Neuronal stem cell (in vitro differentiated cells): ENCODE results near the gene LHX4.

Source experiments
- DNase-seq: peaks from one replicate; pipeline ENCODE4 v3.0.0-alpha.2; 2013; ENCODE audit warnings: low spot score
- H2AFZ ChIP-seq: one replicate; pipeline ENCODE4 v1.6.1; 2013; ENCODE audit warnings: mild to moderate bottlenecking, low read length, inconsistent platforms
- H2AK5ac ChIP-seq: 2 replicates; pipeline ENCODE4 v1.6.1; 2013; ENCODE audit warnings: low read depth, mild to moderate bottlenecking, inconsistent platforms, low read length, moderate library complexity, mixed read lengths
- H2BK120ac ChIP-seq: 2 replicates; pipeline ENCODE4 v1.6.1; 2013; ENCODE audit warnings: low read depth, mild to moderate bottlenecking, inconsistent platforms, low read length, moderate library complexity, mixed read lengths
- H2BK12ac ChIP-seq: one replicate; pipeline ENCODE4 v1.6.1; 2013; ENCODE audit warnings: low read length, inconsistent platforms
- H2BK15ac ChIP-seq: 2 replicates; pipeline ENCODE4 v1.6.1; 2013; ENCODE audit warnings: mild to moderate bottlenecking, low read length, inconsistent platforms, mixed read lengths
- H2BK5ac ChIP-seq: one replicate; pipeline ENCODE4 v1.6.1; 2013; ENCODE audit warnings: inconsistent platforms, mild to moderate bottlenecking, low read length, moderate library complexity
- H3K14ac ChIP-seq: one replicate; pipeline ENCODE4 v1.6.1; 2013; ENCODE audit warnings: low read length, inconsistent platforms
- H3K18ac ChIP-seq: 2 replicates; pipeline ENCODE4 v1.6.1; 2013; ENCODE audit warnings: low read length, inconsistent platforms
- H3K23ac ChIP-seq: 2 replicates; pipeline ENCODE4 v1.6.1; 2013; ENCODE audit warnings: low read depth, mild to moderate bottlenecking, mixed read lengths, low read length, inconsistent platforms; ENCODE audit not compliant: poor library complexity
- H3K27ac ChIP-seq: replicated peaks from 3 replicates; pipeline ENCODE4 v1.5.1; 2013; ENCODE audit warnings: low read length, inconsistent platforms
- H3K27me3 ChIP-seq, 3 experiments: 2 replicates each; pipeline ENCODE4 v1.6.1; 2013; ENCODE audit warnings: low read length in 3 of 3, mild to moderate bottlenecking in 2 of 3, inconsistent platforms in 1 of 3, low read depth in 1 of 3, mixed read lengths in 1 of 3, moderate library complexity in 1 of 3; ENCODE audit not compliant: control insufficient read depth in 3 of 3, insufficient read depth in 3 of 3
- H3K36me3 ChIP-seq, 2 donors: replicated peaks in 1 of 2; 2 replicates each; pipeline ENCODE4 v1.6.1; 2013; ENCODE audit warnings: low read length in 2 of 2; ENCODE audit not compliant: control insufficient read depth in 2 of 2, insufficient read depth in 2 of 2
- H3K4ac ChIP-seq: 2 replicates; pipeline ENCODE4 v1.6.1; 2013; ENCODE audit warnings: inconsistent platforms, mild to moderate bottlenecking, low read length, moderate library complexity
- H3K4me1 ChIP-seq, 2 donors: 1 replicate in 1 of 2; 2 replicates in 1 of 2; pipeline ENCODE4 v1.6.1; 2013; ENCODE audit warnings: low read length in 2 of 2, low read depth in 1 of 2; ENCODE audit not compliant: control insufficient read depth in 2 of 2, insufficient read depth in 1 of 2
- H3K4me2 ChIP-seq: one replicate; pipeline ENCODE4 v1.6.1; 2013; ENCODE audit warnings: mild to moderate bottlenecking, low read length, inconsistent platforms; ENCODE audit not compliant: insufficient read depth, poor library complexity, severe bottlenecking
- H3K4me3 ChIP-seq, 2 donors: 2 replicates each; pipeline ENCODE4 v1.5.1; 2013; ENCODE audit warnings: low read length in 2 of 2, mild to moderate bottlenecking in 2 of 2, inconsistent platforms in 1 of 2, moderate library complexity in 1 of 2
- H3K79me1 ChIP-seq: one replicate; pipeline ENCODE4 v1.6.1; 2013; ENCODE audit warnings: low read depth, mild to moderate bottlenecking, inconsistent platforms, low read length, moderate library complexity
- H3K9ac ChIP-seq: one replicate; pipeline ENCODE4 v1.6.1; 2013; ENCODE audit warnings: mild to moderate bottlenecking, low read depth, low read length, inconsistent platforms; ENCODE audit not compliant: poor library complexity
- H3K9me3 ChIP-seq, 2 donors: replicated peaks in 1 of 2; 2 replicates each; pipeline versions ENCODE3 to v1.6.1; 2013; ENCODE audit warnings: low read length in 2 of 2, mild to moderate bottlenecking in 2 of 2, inconsistent platforms in 1 of 2, low read depth in 1 of 2, mixed read lengths in 1 of 2, moderate library complexity in 1 of 2; ENCODE audit not compliant: control insufficient read depth in 2 of 2, insufficient read depth in 1 of 2
- H4K8ac ChIP-seq: one replicate; pipeline ENCODE4 v1.6.1; 2013; ENCODE audit warnings: low read depth, mild to moderate bottlenecking, inconsistent platforms, low read length, moderate library complexity
- H4K91ac ChIP-seq: one replicate; pipeline ENCODE4 v1.6.1; 2013; ENCODE audit warnings: low read length, low read depth, mild to moderate bottlenecking, inconsistent platforms; ENCODE audit not compliant: poor library complexity
- WGBS, 2 donors: extraction: QIAGEN DNeasy Blood & Tissue Kit; methylation state at CpG; one replicate each; pipeline ENCODE4 v1.1.7; 2013; ENCODE audit warnings: missing lambda C conversion rate in 2 of 2, mixed read lengths in 1 of 2; ENCODE audit not compliant: insufficient read length in 2 of 2, insufficient replicate concordance in 1 of 2; ENCODE audit errors: extremely low coverage in 2 of 2; 5-methylcytosine and 5-hydroxymethylcytosine counted together

Gene LHX4

DNA sequence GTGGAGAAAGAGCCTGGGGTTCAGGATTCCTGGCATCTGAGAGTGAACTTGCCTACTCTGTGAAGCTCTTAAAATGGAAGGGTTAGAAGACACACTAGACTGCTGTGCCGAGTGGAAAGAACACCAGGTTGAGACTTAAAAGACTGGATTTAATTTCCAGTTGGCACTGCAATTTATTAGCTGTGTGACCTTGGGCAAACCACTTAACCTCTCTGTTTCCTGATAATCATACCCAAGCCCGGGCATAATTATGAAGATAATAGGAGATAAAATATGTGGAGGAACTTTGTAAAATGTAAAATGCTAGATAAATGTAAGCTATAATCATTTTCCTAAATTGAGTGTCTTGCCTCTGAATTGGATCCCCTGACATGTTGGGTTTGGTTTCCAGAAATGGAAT lies 4.7 kb upstream of the LHX4 start:
- Histone ChIP-seq H3K27me3 (peaks cover 10 to 86% (median 23%) of the 10 kb centered on the region in 3 experiments), H2AK5ac (no peak overlapping the region), H3K9me3 (peaks cover 0 to 5% of the 10 kb centered on the region in 2 donors), H4K8ac (no peak overlapping the region), H2BK120ac (no peak overlapping the region), H3K4ac (no peak overlapping the region), H2BK12ac (no peak overlapping the region), H2AFZ (no peak overlapping the region), H3K23ac (no peak overlapping the region), H4K91ac (no peak overlapping the region), H2BK15ac (no peak overlapping the region), H3K14ac (no peak overlapping the region), H3K18ac (no peak overlapping the region), H3K9ac (no peak overlapping the region), H3K79me1 (no peaks in the 10 kb centered on the region), H3K4me1 (peaks cover 0 to 4% of the 10 kb centered on the region in 2 donors), H3K4me3 (no peak overlapping the region), H3K36me3 (no peaks in the 10 kb centered on the region), H3K27ac (no peak overlapping the region), H2BK5ac (no peak overlapping the region), H3K4me2 (no peak overlapping the region)
- DNase-seq, result no peak
- no CpG with 5 or more reads among the region's 2 CpGs for WGBS, 2 donors

DNA sequence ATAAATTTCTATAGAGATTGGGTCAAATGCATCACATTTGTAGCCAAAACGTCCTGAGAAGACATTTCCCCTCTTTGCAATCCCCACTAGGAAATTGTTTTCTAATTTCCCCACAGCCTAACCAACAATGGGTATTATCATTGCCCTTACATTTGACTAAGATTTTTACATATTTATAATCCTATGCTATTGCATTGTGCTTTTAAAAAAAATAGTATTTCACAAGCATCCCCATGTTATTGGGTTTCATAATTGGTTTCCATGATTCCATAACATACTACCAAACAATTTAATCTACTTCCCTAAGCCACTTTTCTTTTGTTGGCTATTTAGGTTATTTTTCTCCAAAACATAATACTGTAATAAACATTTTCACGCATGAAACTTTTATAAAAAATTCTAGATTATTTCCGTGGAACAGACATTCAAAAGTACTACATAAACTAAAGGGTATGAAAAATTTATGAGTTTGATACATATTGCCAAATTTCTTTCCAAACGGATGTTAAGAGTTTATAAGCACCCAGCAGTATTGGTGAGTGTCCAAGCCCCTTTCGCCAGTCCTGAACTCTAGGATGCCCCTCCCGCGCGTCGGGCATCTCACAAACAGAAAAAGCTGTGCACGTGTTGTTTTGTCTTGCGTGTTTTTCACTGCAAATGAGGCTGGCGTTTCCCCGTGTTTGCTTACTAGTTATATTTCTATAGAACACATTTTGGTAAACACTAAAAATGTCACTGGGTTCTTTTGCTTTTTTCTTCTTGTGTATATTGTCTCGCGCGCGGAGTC lies 2.0 kb upstream of the LHX4 start:
- no peak overlapping the region for H2BK15ac ChIP-seq
- H3K18ac ChIP-seq, result no peak overlapping the region
- H2BK12ac ChIP-seq, result no peak overlapping the region
- no peak overlapping the region for H4K8ac ChIP-seq
- H3K9ac ChIP-seq, result no peak overlapping the region
- no peak for DNase-seq
- no peak overlapping the region for H2AK5ac ChIP-seq
- peaks cover 33 to 92% (median 47%) of the 10 kb centered on the region in 3 experiments for H3K27me3 ChIP-seq
- no peak overlapping the region for H2AFZ ChIP-seq
- H3K9me3 ChIP-seq, result peaks cover 0 to 9% of the 10 kb centered on the region in 2 donors
- no CpG with 5 or more reads among the region's 17 CpGs for WGBS, 2 donors
- H2BK5ac ChIP-seq, result no peak overlapping the region
- H3K4me2 ChIP-seq, result no peak overlapping the region
- no peak overlapping the region for H4K91ac ChIP-seq
- H3K36me3 ChIP-seq, result no peaks in the 10 kb centered on the region
- H3K4ac ChIP-seq, result no peak overlapping the region
- H2BK120ac ChIP-seq, result no peak overlapping the region
- no peak overlapping the region for H3K27ac ChIP-seq
- no peaks in the 10 kb centered on the region for H3K79me1 ChIP-seq
- H3K4me1 ChIP-seq, result peaks cover 5 to 12% of the 10 kb centered on the region in 2 donors
- H3K14ac ChIP-seq, result no peak overlapping the region
- H3K23ac ChIP-seq, result no peak overlapping the region
- H3K4me3 ChIP-seq, result no peak overlapping the region

DNA sequence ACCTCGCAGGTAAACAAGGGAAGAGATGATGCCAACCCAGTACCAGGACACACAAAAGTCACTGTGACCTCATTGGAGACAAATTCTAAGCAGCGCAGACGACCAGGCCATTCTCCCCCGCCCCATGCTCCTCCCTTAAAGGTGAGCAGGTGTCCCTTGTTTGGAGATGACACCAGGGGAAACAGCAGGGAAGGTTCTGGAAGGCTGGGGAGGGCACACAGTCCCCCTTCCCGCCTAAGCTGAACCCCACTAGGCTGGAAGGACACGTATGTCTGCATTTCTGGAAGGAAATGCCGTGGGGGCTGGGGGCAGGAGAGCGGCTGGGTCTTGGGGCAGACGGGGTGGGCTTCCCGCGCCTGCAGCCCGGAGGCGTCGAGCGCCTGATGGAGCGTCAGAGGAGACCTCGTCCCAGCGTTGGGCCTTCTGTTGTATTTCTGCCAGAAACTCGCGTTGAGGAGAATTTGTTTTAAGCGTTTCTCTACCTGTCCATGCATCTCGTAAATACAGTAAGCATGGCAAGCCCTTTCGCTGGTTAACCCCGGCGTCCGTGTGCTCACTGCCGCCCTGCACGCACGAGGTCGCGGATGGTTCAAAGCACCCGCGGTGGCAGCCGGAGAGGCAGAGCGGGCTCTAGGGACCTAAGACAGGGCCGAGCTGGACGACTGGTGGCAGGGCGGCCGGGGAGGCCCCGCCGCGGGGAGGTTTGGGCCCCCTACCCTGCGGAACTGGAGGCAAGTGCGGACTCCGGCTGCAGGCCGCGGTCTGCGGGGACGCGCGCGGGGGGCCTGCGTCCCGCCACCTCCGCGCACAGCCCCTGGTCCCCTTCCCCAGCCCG lies 1.2 kb upstream of the LHX4 start:
- no peak overlapping the region for H4K8ac ChIP-seq
- H3K23ac ChIP-seq, result peak overlapping the region; percentile 70
- no CpG with 5 or more reads among the region's 57 CpGs for WGBS, 2 donors
- H4K91ac ChIP-seq, result no peak overlapping the region
- H2BK5ac ChIP-seq, result peak overlapping the region; percentile 48
- no peaks in the 10 kb centered on the region for H3K36me3 ChIP-seq
- H3K79me1 ChIP-seq, result no peaks in the 10 kb centered on the region
- no peak for DNase-seq
- no peak overlapping the region for H2BK15ac ChIP-seq
- peak overlapping the region; percentile 99 for H2AFZ ChIP-seq
- no peak overlapping the region for H2BK120ac ChIP-seq
- peak overlapping the region; percentile 93 for H3K18ac ChIP-seq
- peak overlapping the region; percentile 100 for H3K4me2 ChIP-seq
- peak overlapping the region; percentile 78 for H3K14ac ChIP-seq
- peaks cover 5 to 12% of the 10 kb centered on the region in 2 donors for H3K4me1 ChIP-seq
- peaks cover 0 to 9% of the 10 kb centered on the region in 2 donors for H3K9me3 ChIP-seq
- H3K4ac ChIP-seq, result no peak overlapping the region
- peak overlapping the region; percentile 67 to 86 for H3K4me3 ChIP-seq
- H3K27ac ChIP-seq, result no peak overlapping the region
- H2AK5ac ChIP-seq, result peak overlapping the region; percentile 41
- peaks cover 41 to 92% (median 55%) of the 10 kb centered on the region in 3 experiments for H3K27me3 ChIP-seq
- H3K9ac ChIP-seq, result peak overlapping the region; percentile 89
- H2BK12ac ChIP-seq, result peak overlapping the region; percentile 34

DNA sequence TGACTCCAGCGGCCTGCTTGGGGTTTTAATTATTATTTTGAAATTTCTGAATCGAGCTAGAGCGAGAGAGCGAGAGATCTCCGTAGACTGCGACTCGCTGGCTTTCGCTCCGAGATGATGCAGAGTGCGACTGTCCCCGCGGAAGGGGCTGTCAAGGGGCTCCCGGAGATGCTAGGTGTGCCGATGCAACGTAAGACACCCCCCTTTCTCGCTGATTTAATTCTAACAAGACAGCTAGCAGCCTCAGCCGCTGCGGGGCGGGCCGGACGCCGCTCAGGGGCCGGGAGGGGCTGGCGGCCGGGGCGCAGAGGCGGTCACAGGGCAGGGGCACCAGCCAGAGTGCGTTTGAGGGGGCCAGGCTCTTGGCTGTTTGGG lies 339 bp downstream of the LHX4 start:
- Histone ChIP-seq H3K4me2 (peak overlapping the region; percentile 100), H3K79me1 (no peaks in the 10 kb centered on the region), H3K27me3 (peaks cover 53 to 92% (median 70%) of the 10 kb centered on the region in 3 experiments), H4K91ac (no peak overlapping the region), H2BK12ac (no peak overlapping the region), H3K9me3 (peaks cover 0 to 9% of the 10 kb centered on the region in 2 donors), H2AK5ac (no peak overlapping the region), H3K9ac (peak overlapping the region; percentile 70), H3K4ac (peak overlapping the region; percentile 76), H3K23ac (peak overlapping the region; percentile 55), H2AFZ (peak overlapping the region; percentile 99), H2BK120ac (no peak overlapping the region), H2BK5ac (no peak overlapping the region), H3K4me1 (peaks cover 12 to 18% of the 10 kb centered on the region in 2 donors), H3K27ac (no peak overlapping the region), H3K36me3 (no peaks in the 10 kb centered on the region), H3K14ac (no peak overlapping the region), H3K4me3 (peak overlapping the region; percentile 67 to 80), H4K8ac (no peak overlapping the region), H2BK15ac (no peak overlapping the region), H3K18ac (peak overlapping the region; percentile 44)
- no peak for DNase-seq
- WGBS, 2 donors, result no CpG with 5 or more reads among the region's 28 CpGs
